Vagina (tissue), 2 donors: Measurements from ENCODE around the gene POLE4.

ENCODE experiments used
- CTCF ChIP-seq, 3 experiments: fragments of 450-650 bp in 2 of 3; fragments of 200-600 bp in 1 of 3; sonication (generic) in 1 of 3; IDR thresholded peaks; one replicate each; pipeline ENCODE4 v1.5.1; 2017 to 2019; ENCODE audit warnings: antibody characterized with exemption in 3 of 3, mild to moderate bottlenecking in 2 of 3, moderate library complexity in 2 of 3
- POLR2A ChIP-seq, 2 donors: fragments of 450-650 bp; IDR thresholded peaks; one replicate each; pipeline ENCODE4 v1.6.1; 2017; ENCODE audit warnings: antibody characterized with exemption in 2 of 2, mild to moderate bottlenecking in 2 of 2, moderate library complexity in 2 of 2

GRCh38 chr2:74951211-74951754, 7.2 kb upstream of the POLE4 start:
- TF ChIP-seq POLR2A (IDR thresholded peaks at IDR 0.05) (no peak), CTCF (IDR thresholded peaks at IDR 0.05) (no peak)
